Central memory CD4-positive, alpha-beta T cell (primary cell): ENCODE data around the gene PIGV.
"Not testable (repeated sequence)": the region's sequence is repeated elsewhere in the genome, so short reads cannot be mapped to it uniquely, and the experiment has no call there.

ENCODE experiments used
- DNase-seq: peaks from one replicate; pipeline ENCODE4 v3.0.0; 2022

PIGV gene

DNA sequence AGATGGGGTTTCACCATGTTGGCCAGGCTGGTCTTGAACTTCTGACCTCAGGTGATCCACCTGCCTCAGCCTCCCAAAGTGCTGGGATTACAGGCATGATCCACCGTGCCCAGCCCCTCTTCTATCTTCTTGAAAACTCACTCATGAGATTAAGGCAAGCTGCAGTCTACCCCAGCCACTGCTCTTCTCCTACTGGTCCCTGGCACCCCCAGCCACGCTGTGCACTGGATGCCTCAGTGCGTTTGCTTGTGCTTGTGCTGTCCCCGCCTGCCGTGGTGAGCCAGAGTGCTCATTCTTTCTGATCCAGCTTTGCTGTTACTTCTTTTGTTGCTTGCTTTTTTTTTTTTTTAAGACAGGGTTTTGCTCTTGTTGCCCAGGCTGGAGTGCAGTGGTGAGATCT, 49.9 kb downstream of the PIGV start:
- DNase-seq = not testable (repeated sequence)

DNA sequence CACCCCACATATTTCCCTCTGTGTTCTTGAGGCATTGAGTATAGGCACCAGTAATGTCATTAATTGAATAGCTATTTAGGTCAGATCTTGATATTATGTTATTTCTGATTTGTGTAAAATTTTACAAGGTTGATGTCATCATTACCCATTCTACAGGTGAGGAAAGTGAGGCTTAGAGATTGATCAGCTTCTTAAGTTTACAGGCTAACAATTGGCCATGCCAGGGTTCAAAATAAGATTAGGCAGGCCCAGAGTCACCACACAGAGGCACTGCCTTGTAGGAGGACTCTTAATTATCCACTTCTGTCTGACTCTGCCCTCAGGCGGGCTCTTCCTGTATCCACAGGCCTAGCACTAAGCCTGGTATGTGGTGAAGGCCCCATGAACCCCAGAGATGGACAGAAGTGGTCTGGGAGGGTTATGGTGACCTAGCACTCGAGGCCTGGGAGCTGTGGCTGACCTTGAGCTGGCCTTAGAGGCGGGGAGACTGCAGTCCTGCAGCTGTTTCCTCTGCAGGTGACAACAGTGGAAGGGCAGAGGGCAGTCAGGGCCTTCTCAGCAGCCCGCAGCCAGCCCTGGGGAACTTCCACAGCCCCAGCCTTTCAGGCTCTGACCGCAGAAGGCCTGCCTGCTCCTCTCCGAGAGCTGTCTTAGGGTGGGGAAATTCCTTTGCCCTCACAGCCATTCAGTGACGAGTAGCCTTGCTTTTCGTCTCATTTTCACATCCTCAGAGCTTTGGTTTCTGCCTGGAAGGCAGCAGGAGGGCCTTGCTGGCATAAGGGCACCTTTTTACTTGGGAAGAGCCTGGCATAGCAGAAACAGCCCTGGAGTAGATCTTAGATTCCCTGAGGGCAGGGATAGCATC, 51.0 kb downstream of the PIGV start:
- DNase-seq = peak; percentile 74

DNA sequence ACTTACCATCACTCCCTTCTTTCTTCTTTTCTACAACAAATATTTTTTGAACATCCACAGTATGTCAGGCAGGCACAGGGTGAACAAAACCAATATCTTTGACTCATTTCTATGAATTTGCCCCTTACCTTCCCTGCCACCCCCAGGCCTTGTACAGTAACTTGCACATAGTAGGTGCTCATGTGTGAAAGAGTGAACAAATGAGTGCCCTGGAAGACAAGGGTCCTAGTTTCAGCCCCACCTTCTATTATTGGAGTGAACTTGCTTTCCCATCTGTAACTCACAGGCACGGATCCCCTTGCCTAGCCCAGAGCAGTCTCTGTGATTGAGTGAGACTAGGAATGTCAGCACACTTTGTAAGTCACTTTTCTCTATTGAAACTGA, 51.6 kb downstream of the PIGV start:
- DNase-seq = no peak

DNA sequence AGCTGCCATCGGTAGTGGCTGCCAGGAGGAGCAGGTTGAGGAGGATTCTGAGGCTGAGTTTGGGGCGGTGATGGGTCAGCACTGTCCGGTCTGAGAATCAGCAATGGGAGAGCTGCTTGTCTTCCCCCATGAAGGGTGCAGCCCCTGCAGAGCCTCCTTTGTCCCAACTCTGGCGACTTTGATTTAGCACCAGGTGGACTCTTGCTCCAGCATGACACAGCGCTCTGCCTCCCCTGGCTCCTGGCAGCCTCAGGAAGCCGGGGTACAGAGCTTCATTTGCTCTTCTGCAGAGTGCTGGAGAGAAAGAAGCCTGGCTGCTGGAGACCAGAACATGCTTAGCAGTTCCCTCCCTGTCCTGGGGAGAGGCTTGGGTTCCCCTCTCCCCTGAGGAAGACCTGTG, 52.0 kb downstream of the PIGV start:
- DNase-seq = no peak

DNA sequence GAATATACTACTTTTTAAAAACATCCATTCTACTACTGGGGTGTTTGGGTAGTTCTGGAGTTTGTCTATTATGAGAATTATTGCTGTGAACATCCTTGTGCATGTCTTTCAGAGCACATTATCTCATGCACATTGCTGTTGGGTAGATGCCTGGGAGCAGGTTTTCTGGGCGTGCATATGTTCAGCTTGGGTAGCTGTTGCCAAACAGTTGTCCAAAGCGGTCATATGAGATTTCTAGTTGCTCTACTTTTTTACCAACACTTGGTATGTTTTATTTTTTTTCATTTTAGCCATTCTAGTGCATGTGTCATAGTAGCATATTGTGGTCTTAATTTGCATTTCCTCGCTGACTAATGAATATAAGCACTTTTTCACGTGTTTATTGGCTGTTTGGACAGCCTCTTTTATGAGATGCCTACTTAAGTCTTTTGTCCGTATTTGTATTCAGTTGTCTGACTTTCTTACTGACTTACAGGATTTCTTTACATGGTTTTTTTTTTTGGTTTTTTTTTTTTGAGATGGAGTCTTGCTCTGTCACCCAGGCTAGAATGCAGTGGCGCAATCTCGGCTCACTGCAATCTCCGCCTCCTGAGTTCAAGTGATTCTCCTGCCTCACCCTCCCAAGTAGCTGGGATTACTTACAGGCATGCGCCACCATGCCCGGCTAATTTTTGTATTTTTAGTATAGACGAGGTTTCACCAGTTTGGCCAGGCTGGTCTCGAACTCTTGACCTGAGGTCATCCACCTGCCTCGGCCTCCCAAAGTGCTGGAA, 56.9 kb downstream of the PIGV start:
- no peak for DNase-seq

DNA sequence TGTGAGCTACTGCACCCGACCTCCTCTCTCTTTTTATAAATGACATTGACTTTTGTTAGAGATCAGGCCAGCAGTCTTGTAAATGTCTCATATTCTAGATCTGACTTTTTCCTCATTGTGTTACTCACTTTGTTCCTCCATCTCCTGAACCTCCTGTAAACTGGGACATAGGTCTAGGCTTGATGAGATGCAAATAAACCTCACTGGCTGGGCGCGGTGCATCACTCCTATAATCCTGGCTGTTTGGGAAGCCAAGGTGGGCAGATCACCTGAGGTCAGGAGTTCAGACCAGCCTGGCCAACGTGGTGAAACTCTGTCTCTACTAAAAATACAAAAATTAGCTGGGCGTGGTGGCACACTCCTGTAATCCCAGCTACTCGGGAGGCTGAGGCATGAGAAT, 60.1 kb downstream of the PIGV start:
- DNase-seq = not testable (repeated sequence)
